HL-60 (cell line): Measurements from ENCODE around the gene CCDC82.

Experiments used
- DNase-seq, 2 experiments: peaks; one replicate each; pipeline ENCODE4 v3.0.0-alpha.2; 2010 to 2020; ENCODE audit warnings: low read depth in 1 of 2, low spot score in 1 of 2
- H3K27ac ChIP-seq: fragments of 250-450 bp; sonication (Bioruptor Pico); replicated peaks from 2 replicates; pipeline ENCODE4 v1.5.1; 2020; ENCODE audit warnings: mild to moderate bottlenecking, moderate library complexity
- H3K27me3 ChIP-seq: fragments of 250-450 bp; sonication (Bioruptor Pico); 2 replicates; pipeline ENCODE4 v1.5.1; 2021; ENCODE audit warnings: mild to moderate bottlenecking, moderate library complexity; ENCODE audit not compliant: insufficient read depth, poor library complexity, severe bottlenecking
- H3K4me3 ChIP-seq: replicated peaks from 2 replicates; pipeline ENCODE4 v1.5.1; 2011; ENCODE audit warnings: mild to moderate bottlenecking, control low read depth, low read length; ENCODE audit not compliant: insufficient read depth
- GABPA ChIP-seq: IDR thresholded peaks from 2 replicates; pipeline ENCODE4 v1.6.1; 2012; ENCODE audit warnings: low read depth
- POLR2AphosphoS5 ChIP-seq: IDR thresholded peaks from 2 replicates; pipeline ENCODE4 v1.6.1; 2012; ENCODE audit warnings: low read depth
- REST ChIP-seq: IDR thresholded peaks from 2 replicates; pipeline ENCODE4 v1.6.1; 2012; ENCODE audit warnings: low read depth; ENCODE audit not compliant: insufficient replicate concordance
- SPI1 ChIP-seq: IDR thresholded peaks from 2 replicates; pipeline ENCODE4 v1.6.1; 2012; ENCODE audit warnings: low read depth, mild to moderate bottlenecking, borderline replicate concordance
- TF ChIP-seq, protein P1 (sequence below): IDR thresholded peaks from one replicate; pipeline ENCODE4 v1.5.1; 2011; ENCODE audit warnings: low read length, control low read depth, inconsistent platforms; ENCODE audit not compliant: insufficient read depth

CCDC82 gene

GRCh38 chr11:96385187-96385586, 4.5 kb downstream of the CCDC82 start:
- no peaks in the 10 kb centered on the region for H3K27me3 ChIP-seq
- no peak overlapping the region for H3K4me3 ChIP-seq
- TF ChIP-seq SPI1 (no peak), REST (no peak), POLR2AphosphoS5 (no peak), GABPA (no peak)
- TF ChIP-seq, protein P1, sequence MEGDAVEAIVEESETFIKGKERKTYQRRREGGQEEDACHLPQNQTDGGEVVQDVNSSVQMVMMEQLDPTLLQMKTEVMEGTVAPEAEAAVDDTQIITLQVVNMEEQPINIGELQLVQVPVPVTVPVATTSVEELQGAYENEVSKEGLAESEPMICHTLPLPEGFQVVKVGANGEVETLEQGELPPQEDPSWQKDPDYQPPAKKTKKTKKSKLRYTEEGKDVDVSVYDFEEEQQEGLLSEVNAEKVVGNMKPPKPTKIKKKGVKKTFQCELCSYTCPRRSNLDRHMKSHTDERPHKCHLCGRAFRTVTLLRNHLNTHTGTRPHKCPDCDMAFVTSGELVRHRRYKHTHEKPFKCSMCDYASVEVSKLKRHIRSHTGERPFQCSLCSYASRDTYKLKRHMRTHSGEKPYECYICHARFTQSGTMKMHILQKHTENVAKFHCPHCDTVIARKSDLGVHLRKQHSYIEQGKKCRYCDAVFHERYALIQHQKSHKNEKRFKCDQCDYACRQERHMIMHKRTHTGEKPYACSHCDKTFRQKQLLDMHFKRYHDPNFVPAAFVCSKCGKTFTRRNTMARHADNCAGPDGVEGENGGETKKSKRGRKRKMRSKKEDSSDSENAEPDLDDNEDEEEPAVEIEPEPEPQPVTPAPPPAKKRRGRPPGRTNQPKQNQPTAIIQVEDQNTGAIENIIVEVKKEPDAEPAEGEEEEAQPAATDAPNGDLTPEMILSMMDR = no peak
- DNase-seq = no peak
- no peak overlapping the region for H3K27ac ChIP-seq

GRCh38 chr11:96384156-96384555, 5.6 kb downstream of the CCDC82 start:
- no peak overlapping the region for H3K4me3 ChIP-seq
- DNase-seq = no peak
- H3K27ac ChIP-seq = no peak overlapping the region
- TF ChIP-seq POLR2AphosphoS5 (no peak), SPI1 (no peak), GABPA (no peak), REST (no peak)
- TF ChIP-seq, protein P1 = no peak
- H3K27me3 ChIP-seq = no peaks in the 10 kb centered on the region

DNA sequence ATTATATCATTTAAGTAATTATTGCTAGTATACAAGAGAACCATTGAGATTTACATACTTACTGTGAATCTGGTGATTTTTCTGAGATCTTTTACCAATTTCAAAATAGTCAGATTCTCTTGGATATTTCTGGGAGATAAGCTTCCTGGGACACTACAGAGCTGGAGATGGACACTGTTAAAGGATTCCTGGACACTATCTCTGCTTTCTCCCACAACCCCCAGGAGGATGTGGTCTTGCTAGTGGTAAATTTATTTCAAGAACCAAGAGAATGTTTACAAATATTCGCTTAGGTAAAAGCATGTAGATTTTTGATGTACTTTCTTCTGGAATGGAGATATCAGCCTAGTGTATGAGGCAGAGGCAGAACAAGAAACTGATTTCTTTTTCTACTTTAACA, 12.9 kb downstream of the CCDC82 start:
- no peaks in the 10 kb centered on the region for H3K27me3 ChIP-seq
- TF ChIP-seq POLR2AphosphoS5 (no peak), SPI1 (no peak), GABPA (no peak), REST (no peak)
- TF ChIP-seq, protein P1 = no peak
- no peak overlapping the region for H3K4me3 ChIP-seq
- DNase-seq = no peak
- H3K27ac ChIP-seq = no peak overlapping the region
